Measurements from ENCODE around the gene ZBTB18.

DNA sequence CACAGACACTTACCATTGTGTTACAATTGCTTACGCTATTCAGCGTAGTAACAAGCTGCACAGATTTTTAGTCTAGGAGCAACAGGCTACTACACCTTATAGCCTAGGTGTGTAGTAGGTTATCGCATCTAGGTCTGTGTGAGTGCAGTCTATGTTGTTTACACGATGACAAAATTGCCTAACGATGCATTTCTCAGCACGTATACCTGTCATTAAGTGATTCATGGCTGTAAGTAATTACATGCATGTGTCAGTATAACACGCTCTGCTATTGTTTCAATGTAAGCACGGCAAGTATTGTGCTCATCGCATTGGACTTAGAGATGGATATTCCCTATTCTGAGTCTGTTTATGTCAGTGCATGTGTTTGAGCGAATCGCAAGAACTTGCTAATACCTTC is 15.7 kb upstream of the ZBTB18 start:
- TF ChIP-seq EZH2 (IDR thresholded peaks at IDR 0.05; ENCODE audit: borderline replicate concordance, low read length), result no peak
- no peak for TF ChIP-seq CTCF (IDR thresholded peaks at IDR 0.05; ENCODE audit: low read length)

Measured in OCI-LY1 (cell line).